ENCODE data around the gene PAX8.

DNA sequence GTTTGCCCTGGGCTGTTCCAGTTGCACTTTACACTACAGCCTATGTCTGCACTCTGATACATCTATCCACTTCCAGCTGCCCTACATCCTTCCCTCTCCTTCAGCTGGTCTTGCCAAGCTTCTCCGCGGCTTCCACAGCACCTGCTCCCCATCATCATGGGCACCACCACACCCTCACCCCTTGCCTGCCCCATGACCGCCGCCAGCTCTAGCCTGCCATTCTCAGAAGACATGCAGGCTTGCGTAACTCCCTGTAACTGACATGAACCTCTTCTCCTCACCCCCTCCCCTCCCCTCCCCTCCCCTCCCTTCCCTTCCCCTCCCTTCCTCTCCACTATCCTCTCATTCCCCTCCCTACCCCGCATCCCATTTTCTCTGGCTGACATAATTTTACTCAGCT, 46.0 kb downstream of the PAX8 start:
- TF ChIP-seq ZNF432 (CRISPR knock-in tag; IDR thresholded peaks at IDR 0.05; ENCODE audit: borderline replicate concordance) (no peak), GABPB1 (CRISPR knock-in tag; IDR thresholded peaks at IDR 0.05) (no peak), IKZF1 (IDR thresholded peaks at IDR 0.05) (no peak), ZZZ3 (CRISPR knock-in tag; IDR thresholded peaks at IDR 0.05; ENCODE audit: borderline replicate concordance) (no peak), POLR2A (IDR thresholded peaks at IDR 0.05; ENCODE audit: insufficient read depth in 1 of 2, low read depth in 2 of 2, low read length in 2 of 2) (no peak), SNAPC2 (CRISPR knock-in tag; IDR thresholded peaks at IDR 0.05) (no peak), TEAD2 (CRISPR knock-in tag; IDR thresholded peaks at IDR 0.05) (no peak)
- TF ChIP-seq, protein P1, sequence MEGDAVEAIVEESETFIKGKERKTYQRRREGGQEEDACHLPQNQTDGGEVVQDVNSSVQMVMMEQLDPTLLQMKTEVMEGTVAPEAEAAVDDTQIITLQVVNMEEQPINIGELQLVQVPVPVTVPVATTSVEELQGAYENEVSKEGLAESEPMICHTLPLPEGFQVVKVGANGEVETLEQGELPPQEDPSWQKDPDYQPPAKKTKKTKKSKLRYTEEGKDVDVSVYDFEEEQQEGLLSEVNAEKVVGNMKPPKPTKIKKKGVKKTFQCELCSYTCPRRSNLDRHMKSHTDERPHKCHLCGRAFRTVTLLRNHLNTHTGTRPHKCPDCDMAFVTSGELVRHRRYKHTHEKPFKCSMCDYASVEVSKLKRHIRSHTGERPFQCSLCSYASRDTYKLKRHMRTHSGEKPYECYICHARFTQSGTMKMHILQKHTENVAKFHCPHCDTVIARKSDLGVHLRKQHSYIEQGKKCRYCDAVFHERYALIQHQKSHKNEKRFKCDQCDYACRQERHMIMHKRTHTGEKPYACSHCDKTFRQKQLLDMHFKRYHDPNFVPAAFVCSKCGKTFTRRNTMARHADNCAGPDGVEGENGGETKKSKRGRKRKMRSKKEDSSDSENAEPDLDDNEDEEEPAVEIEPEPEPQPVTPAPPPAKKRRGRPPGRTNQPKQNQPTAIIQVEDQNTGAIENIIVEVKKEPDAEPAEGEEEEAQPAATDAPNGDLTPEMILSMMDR (CRISPR knock-in tag; IDR thresholded peaks at IDR 0.05), result no peak
- TF ChIP-seq, protein P2, sequence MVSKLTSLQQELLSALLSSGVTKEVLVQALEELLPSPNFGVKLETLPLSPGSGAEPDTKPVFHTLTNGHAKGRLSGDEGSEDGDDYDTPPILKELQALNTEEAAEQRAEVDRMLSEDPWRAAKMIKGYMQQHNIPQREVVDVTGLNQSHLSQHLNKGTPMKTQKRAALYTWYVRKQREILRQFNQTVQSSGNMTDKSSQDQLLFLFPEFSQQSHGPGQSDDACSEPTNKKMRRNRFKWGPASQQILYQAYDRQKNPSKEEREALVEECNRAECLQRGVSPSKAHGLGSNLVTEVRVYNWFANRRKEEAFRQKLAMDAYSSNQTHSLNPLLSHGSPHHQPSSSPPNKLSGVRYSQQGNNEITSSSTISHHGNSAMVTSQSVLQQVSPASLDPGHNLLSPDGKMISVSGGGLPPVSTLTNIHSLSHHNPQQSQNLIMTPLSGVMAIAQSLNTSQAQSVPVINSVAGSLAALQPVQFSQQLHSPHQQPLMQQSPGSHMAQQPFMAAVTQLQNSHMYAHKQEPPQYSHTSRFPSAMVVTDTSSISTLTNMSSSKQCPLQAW (CRISPR knock-in tag; IDR thresholded peaks at IDR 0.05), result no peak
- TF ChIP-seq, protein P3, sequence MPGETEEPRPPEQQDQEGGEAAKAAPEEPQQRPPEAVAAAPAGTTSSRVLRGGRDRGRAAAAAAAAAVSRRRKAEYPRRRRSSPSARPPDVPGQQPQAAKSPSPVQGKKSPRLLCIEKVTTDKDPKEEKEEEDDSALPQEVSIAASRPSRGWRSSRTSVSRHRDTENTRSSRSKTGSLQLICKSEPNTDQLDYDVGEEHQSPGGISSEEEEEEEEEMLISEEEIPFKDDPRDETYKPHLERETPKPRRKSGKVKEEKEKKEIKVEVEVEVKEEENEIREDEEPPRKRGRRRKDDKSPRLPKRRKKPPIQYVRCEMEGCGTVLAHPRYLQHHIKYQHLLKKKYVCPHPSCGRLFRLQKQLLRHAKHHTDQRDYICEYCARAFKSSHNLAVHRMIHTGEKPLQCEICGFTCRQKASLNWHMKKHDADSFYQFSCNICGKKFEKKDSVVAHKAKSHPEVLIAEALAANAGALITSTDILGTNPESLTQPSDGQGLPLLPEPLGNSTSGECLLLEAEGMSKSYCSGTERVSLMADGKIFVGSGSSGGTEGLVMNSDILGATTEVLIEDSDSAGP (CRISPR knock-in tag; IDR thresholded peaks at IDR 0.05; ENCODE audit: borderline replicate concordance), result no peak
